ENCODE measurements around the gene FAM3B. TPM values are rescaled to one million over a fixed set of nuclear protein-coding genes. Genes with fewer than 3 reads are reported as not detected.

Gene FAM3B
- total RNA-seq, 1 experiment from 2014 or later: 0.71 TPM

DNA sequence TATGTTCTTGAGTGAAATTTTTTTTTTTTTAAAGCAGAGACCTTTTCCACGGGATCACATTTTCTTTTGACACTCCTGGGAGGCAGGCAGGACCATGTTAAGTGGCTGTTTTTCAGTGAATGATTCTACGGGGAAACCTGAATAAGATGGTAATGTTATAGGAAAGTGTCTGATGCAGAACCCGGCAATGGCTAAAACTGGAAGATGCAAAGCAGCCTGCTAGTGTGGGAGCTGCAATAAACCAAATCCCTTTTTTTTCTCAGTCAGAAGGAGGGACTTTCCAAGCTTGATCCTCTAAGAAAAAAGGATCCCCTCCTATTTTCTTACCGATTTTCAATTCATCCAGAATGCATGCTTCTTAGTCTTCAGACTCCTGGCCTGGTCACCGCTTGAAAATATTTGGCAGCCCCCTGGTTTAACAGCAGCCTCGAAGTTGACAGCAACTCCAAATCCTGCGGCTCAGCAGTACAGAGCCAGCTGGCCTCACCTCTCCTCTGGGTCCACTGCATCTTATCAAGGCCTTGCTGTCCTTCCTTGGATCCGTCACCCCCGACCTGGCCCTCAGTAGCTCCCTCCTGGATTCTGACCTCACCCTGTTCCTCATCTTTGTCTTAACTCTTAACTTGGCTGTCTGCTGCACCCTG lies 50.8 kb downstream of the FAM3B start:
- intact Hi-C loops (cut with micrococcal nuclease; ENCODE audit: unreplicated experiment): no loop called here
- H3K9me3 Mint-ChIP-seq (ENCODE audit: low read depth, unreplicated experiment): no peaks in the 10 kb centered on the region
- H3K4me3 Mint-ChIP-seq (ENCODE audit: low read depth, unreplicated experiment): peak overlapping the region; percentile 8
- TF ChIP-seq, protein P1, sequence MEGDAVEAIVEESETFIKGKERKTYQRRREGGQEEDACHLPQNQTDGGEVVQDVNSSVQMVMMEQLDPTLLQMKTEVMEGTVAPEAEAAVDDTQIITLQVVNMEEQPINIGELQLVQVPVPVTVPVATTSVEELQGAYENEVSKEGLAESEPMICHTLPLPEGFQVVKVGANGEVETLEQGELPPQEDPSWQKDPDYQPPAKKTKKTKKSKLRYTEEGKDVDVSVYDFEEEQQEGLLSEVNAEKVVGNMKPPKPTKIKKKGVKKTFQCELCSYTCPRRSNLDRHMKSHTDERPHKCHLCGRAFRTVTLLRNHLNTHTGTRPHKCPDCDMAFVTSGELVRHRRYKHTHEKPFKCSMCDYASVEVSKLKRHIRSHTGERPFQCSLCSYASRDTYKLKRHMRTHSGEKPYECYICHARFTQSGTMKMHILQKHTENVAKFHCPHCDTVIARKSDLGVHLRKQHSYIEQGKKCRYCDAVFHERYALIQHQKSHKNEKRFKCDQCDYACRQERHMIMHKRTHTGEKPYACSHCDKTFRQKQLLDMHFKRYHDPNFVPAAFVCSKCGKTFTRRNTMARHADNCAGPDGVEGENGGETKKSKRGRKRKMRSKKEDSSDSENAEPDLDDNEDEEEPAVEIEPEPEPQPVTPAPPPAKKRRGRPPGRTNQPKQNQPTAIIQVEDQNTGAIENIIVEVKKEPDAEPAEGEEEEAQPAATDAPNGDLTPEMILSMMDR (IDR thresholded peaks at IDR 0.05; ENCODE audit: unreplicated experiment): no peak
- peaks cover 15% of the 10 kb centered on the region for H3K36me3 Mint-ChIP-seq (ENCODE audit: insufficient read depth, unreplicated experiment)
- CTCF ChIA-PET: no interaction called here
- BruUV-seq (replicated peaks): no TSS peak
- peak overlapping the region; percentile 53 for H3K27ac Mint-ChIP-seq (ENCODE audit: unreplicated experiment)
- H3K4me1 Mint-ChIP-seq (ENCODE audit: low read depth, unreplicated experiment): peaks cover 25% of the 10 kb centered on the region
- H3K27me3 Mint-ChIP-seq (ENCODE audit: unreplicated experiment): no peaks in the 10 kb centered on the region
- DNase-seq: no peak

DNA sequence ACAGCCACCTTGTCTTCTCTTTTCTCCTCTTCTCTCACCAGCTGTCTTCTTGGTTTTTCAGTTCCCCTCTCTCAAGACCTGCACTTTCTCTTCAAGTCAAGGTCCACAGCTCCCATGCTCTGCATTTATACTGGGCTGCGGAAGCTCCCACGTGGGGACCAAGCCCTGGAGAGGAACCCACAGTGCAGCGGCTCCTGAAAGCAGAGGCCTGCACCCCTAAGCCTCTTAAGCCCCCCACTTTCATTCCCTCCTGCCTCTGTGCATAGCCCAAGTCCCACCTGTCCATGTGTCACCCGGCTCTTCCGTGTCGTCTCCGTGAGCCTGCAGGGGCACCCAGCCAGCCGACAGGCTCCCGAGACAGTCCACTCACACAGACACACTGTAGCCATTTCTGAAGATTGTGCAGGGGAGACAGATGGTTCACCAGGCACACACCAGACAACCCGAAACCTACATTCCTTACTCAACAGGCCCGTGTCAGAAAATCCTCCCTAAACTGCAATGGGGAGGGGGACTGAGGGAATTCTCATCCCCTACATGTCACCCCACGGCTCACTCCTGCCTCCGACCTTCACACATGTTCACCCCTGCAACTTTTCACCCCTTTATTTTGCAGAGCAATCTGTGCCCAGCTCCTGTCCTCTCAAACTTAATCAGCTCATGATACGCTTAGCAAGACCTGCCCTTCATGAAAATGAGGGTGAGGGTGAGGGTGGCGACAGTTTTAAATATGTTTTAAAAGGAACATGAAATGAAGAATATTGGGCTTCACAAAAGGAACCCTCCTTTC lies 51.5 kb downstream of the FAM3B start:
- Mint-ChIP-seq H3K27me3 (ENCODE audit: unreplicated experiment) (no peaks in the 10 kb centered on the region), H3K9me3 (ENCODE audit: low read depth, unreplicated experiment) (no peaks in the 10 kb centered on the region), H3K27ac (ENCODE audit: unreplicated experiment) (peak overlapping the region; percentile 53), H3K36me3 (ENCODE audit: insufficient read depth, unreplicated experiment) (peaks cover 10% of the 10 kb centered on the region), H3K4me3 (ENCODE audit: low read depth, unreplicated experiment) (peak overlapping the region; percentile 8), H3K4me1 (ENCODE audit: low read depth, unreplicated experiment) (peaks cover 20% of the 10 kb centered on the region)
- DNase-seq: no peak
- CTCF ChIA-PET: no interaction called here
- BruUV-seq (replicated peaks): no TSS peak
- TF ChIP-seq, protein P1 (IDR thresholded peaks at IDR 0.05; ENCODE audit: unreplicated experiment): no peak
- intact Hi-C loops (cut with micrococcal nuclease; ENCODE audit: unreplicated experiment): no loop called here

DNA sequence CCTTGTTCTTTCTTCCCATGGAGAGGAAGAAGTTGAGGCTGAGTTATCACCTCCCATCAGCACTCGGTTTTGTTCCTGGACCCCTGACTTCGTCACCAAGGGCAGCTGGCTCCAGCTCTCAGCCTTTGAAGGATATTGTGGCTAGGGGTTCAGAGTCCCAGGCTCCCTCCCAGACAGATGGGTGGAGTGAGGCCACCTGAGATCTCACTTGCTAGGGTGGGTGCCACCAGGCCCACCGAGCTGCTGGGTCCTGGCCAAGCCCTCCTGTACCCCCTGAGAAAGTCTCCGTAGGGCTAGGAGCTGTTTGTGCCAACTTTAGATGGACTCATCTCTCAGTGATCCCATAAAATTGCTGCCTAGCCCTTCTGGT lies 52.1 kb downstream of the FAM3B start:
- intact Hi-C loops (cut with micrococcal nuclease; ENCODE audit: unreplicated experiment): no loop called here
- no TSS peak for BruUV-seq (replicated peaks)
- no peaks in the 10 kb centered on the region for H3K27me3 Mint-ChIP-seq (ENCODE audit: unreplicated experiment)
- DNase-seq: no peak
- peaks cover 10% of the 10 kb centered on the region for H3K36me3 Mint-ChIP-seq (ENCODE audit: insufficient read depth, unreplicated experiment)
- no peak overlapping the region for H3K27ac Mint-ChIP-seq (ENCODE audit: unreplicated experiment)
- H3K4me3 Mint-ChIP-seq (ENCODE audit: low read depth, unreplicated experiment): no peak overlapping the region
- H3K9me3 Mint-ChIP-seq (ENCODE audit: low read depth, unreplicated experiment): no peaks in the 10 kb centered on the region
- H3K4me1 Mint-ChIP-seq (ENCODE audit: low read depth, unreplicated experiment): peaks cover 20% of the 10 kb centered on the region
- CTCF ChIA-PET: no interaction called here
- TF ChIP-seq, protein P1 (IDR thresholded peaks at IDR 0.05; ENCODE audit: unreplicated experiment): no peak

DNA sequence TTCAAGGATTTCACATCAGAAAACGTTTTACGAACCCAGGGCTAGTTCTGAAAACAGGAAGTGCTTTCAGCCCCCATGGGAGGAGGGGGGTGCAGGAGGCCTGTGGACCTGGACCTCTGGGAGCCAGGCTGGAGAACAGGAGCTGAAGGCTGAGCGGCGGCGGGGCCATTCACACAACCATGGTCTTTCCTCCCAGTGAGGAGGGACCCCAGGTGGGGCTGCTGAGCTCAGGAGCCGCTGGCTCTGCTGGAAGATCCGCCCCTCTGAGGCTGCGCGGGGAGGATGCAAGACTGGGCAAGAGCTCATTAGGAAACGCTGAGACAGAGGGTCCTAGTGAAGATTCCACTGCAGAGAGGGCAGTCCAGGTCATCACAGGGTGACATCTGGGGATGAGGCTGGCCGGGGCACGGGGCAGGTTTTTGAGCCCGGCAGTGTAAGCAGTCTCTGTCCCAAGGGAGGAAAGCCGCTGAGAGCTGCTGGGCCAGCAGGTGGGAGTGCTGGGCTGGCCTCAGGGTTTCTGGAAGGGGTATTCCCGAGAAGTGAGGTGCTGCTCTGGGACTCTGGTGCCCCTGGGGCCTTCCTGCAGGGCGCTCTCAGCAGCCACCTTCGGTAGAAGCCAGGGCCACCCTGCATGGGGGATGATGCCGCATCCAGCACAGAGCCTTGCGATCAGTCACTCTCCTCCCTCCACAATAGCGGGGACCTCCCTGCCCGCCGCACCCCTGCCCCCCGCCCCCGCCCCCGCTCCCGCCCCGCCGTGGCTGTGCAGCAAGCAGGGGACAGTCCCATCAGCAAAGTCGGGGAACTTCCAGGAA lies 52.7 kb downstream of the FAM3B start:
- TF ChIP-seq, protein P1 (IDR thresholded peaks at IDR 0.05; ENCODE audit: unreplicated experiment): no peak
- Mint-ChIP-seq H3K36me3 (ENCODE audit: insufficient read depth, unreplicated experiment) (peaks cover 10% of the 10 kb centered on the region), H3K4me3 (ENCODE audit: low read depth, unreplicated experiment) (no peak overlapping the region), H3K4me1 (ENCODE audit: low read depth, unreplicated experiment) (peaks cover 20% of the 10 kb centered on the region), H3K9me3 (ENCODE audit: low read depth, unreplicated experiment) (no peaks in the 10 kb centered on the region), H3K27me3 (ENCODE audit: unreplicated experiment) (no peaks in the 10 kb centered on the region), H3K27ac (ENCODE audit: unreplicated experiment) (no peak overlapping the region)
- CTCF ChIA-PET: no interaction called here
- intact Hi-C loops (cut with micrococcal nuclease; ENCODE audit: unreplicated experiment): no loop called here
- no peak for DNase-seq
- BruUV-seq (replicated peaks): no TSS peak
